ENCODE results near the gene DNAJC9.
A peak's percentile ranks its signal among the peaks of the same experiment; 100 is the strongest.

Gene DNAJC9

GRCh38 chr10:73251683-73252444 lies 4.8 kb upstream of the DNAJC9 start:
- FAIRE-seq (no peak), DNase-seq (ENCODE audit: insufficient read length, low spot score) (no peak)
- no peak for TF ChIP-seq POLR2A (IDR thresholded peaks at IDR 0.05; ENCODE audit: low read depth, low read length)

- FAIRE-seq (no peak), DNase-seq (ENCODE audit: insufficient read length, low spot score) (no peak)
Measured at GRCh38 chr10:73248259-73248724, 1.2 kb upstream of the DNAJC9 start.

GRCh38 chr10:73247509-73248258 lies 629 bp upstream of the DNAJC9 start:
- no peak for FAIRE-seq
- no peak for TF ChIP-seq POLR2A (IDR thresholded peaks at IDR 0.05; ENCODE audit: low read depth, low read length)
- DNase-seq (ENCODE audit: insufficient read length, low spot score) = no peak

More at GRCh38 chr10:73248259-73248724, 1.2 kb upstream of the DNAJC9 start:
- no peak for TF ChIP-seq POLR2A (IDR thresholded peaks at IDR 0.05; ENCODE audit: low read depth, low read length)

GRCh38 chr10:73246322-73246645 lies 771 bp downstream of the DNAJC9 start:
- no peak for FAIRE-seq
- DNase-seq (ENCODE audit: insufficient read length, low spot score) = no peak
- TF ChIP-seq POLR2A (IDR thresholded peaks at IDR 0.05; ENCODE audit: low read depth, low read length) = no peak

GRCh38 chr10:73244866-73245477 lies 2.1 kb downstream of the DNAJC9 start:
- no peak for TF ChIP-seq POLR2A (IDR thresholded peaks at IDR 0.05; ENCODE audit: low read depth, low read length)
- peak; percentile 6 for FAIRE-seq
- DNase-seq (ENCODE audit: insufficient read length, low spot score) = no peak

- TF ChIP-seq POLR2A (IDR thresholded peaks at IDR 0.05; ENCODE audit: low read depth, low read length) = no peak
- FAIRE-seq (no peak), DNase-seq (ENCODE audit: insufficient read length, low spot score) (no peak)
Measured at GRCh38 chr10:73239908-73240307, 7.1 kb downstream of the DNAJC9 start.

GRCh38 chr10:73238990-73239566 lies 8.0 kb downstream of the DNAJC9 start:
- no peak for DNase-seq (ENCODE audit: insufficient read length, low spot score)
- no peak for TF ChIP-seq POLR2A (IDR thresholded peaks at IDR 0.05; ENCODE audit: low read depth, low read length)
- FAIRE-seq = no peak

GRCh38 chr10:73234695-73235094 lies 12.4 kb downstream of the DNAJC9 start:
- TF ChIP-seq POLR2A (IDR thresholded peaks at IDR 0.05; ENCODE audit: low read depth, low read length) = no peak
- DNase-seq (ENCODE audit: insufficient read length, low spot score) = no peak
- FAIRE-seq = no peak

GRCh38 chr10:73233883-73234282 lies 13.2 kb downstream of the DNAJC9 start:
- FAIRE-seq = no peak
- DNase-seq (ENCODE audit: insufficient read length, low spot score) = no peak
- no peak for TF ChIP-seq POLR2A (IDR thresholded peaks at IDR 0.05; ENCODE audit: low read depth, low read length)

- no peak for TF ChIP-seq POLR2A (IDR thresholded peaks at IDR 0.05; ENCODE audit: low read depth, low read length)
- FAIRE-seq (no peak), DNase-seq (ENCODE audit: insufficient read length, low spot score) (no peak)
Measured at GRCh38 chr10:73232887-73233286, 14.2 kb downstream of the DNAJC9 start.

- DNase-seq (ENCODE audit: insufficient read length, low spot score) = no peak
- FAIRE-seq = no peak
- no peak for TF ChIP-seq POLR2A (IDR thresholded peaks at IDR 0.05; ENCODE audit: low read depth, low read length)
Measured at GRCh38 chr10:73229567-73229966, 17.5 kb downstream of the DNAJC9 start.

- DNase-seq (ENCODE audit: insufficient read length, low spot score) = no peak
- TF ChIP-seq POLR2A (IDR thresholded peaks at IDR 0.05; ENCODE audit: low read depth, low read length) = no peak
- no peak for FAIRE-seq
Measured at GRCh38 chr10:73228247-73228646, 18.8 kb downstream of the DNAJC9 start.

GRCh38 chr10:73226663-73227062 lies 20.4 kb downstream of the DNAJC9 start:
- TF ChIP-seq POLR2A (IDR thresholded peaks at IDR 0.05; ENCODE audit: low read depth, low read length) = no peak
- no peak for FAIRE-seq
- DNase-seq (ENCODE audit: insufficient read length, low spot score) = no peak

GRCh38 chr10:73225518-73225917 lies 21.5 kb downstream of the DNAJC9 start:
- FAIRE-seq = peak; percentile 96
- TF ChIP-seq POLR2A (IDR thresholded peaks at IDR 0.05; ENCODE audit: low read depth, low read length) = no peak
- no peak for DNase-seq (ENCODE audit: insufficient read length, low spot score)

All from H54 (cell line).